CD4-positive, alpha-beta memory T cell (primary cell): Measurements from ENCODE around the gene DYRK1A. TPM values are rescaled to one million over a fixed set of nuclear protein-coding genes. Genes with fewer than 3 reads are reported as not detected.
A peak's percentile ranks its signal among the peaks of the same experiment; 100 is the strongest.

Source experiments
- CTCF ChIA-PET: fragments of 350-600 bp; sonication (Branson Sonifier 250); formaldehyde crosslinking; loops from one replicate; lab custom pipeline; 2021; ENCODE audit warnings: inconsistent platforms; ENCODE audit not compliant: partially characterized antibody; lab: Charles Lee
- POLR2A ChIA-PET: fragments of 350-600 bp; sonication (Branson Sonifier 250); formaldehyde crosslinking; loops from one replicate; lab custom pipeline; 2021; ENCODE audit not compliant: partially characterized antibody; lab: Charles Lee
- DNase-seq, 5 donors: peaks; one replicate each; pipeline versions ENCODE4 v3.0.0 to v3.0.0-alpha.2; 2020 to 2022; ENCODE audit warnings: mixed read lengths in 1 of 5
- H3K27ac ChIP-seq: one replicate; pipeline ENCODE4 v1.7.0; 2013; ENCODE audit warnings: low read depth, low read length
- H3K27me3 ChIP-seq: 2 replicates; pipeline ENCODE4 v1.7.0; 2013; ENCODE audit warnings: mild to moderate bottlenecking, low read length, moderate library complexity; ENCODE audit not compliant: insufficient read depth
- H3K36me3 ChIP-seq: 2 replicates; pipeline ENCODE4 v1.7.0; 2013; ENCODE audit warnings: mild to moderate bottlenecking, low read length, moderate library complexity; ENCODE audit not compliant: insufficient read depth
- H3K4me1 ChIP-seq: 2 replicates; pipeline ENCODE4 v1.7.0; 2013; ENCODE audit warnings: mild to moderate bottlenecking, low read length, moderate library complexity; ENCODE audit not compliant: insufficient read depth
- H3K4me3 ChIP-seq, 2 donors: one replicate each; pipeline ENCODE4 v1.7.0; 2013; ENCODE audit warnings: low read length in 2 of 2, mild to moderate bottlenecking in 1 of 2
- H3K9me3 ChIP-seq, 2 donors: one replicate each; pipeline ENCODE4 v1.7.0; 2013; ENCODE audit warnings: low read length in 2 of 2, control low read depth in 1 of 2; ENCODE audit not compliant: control insufficient read depth in 1 of 2
- H3K27ac Mint-ChIP-seq, 7 donors: one replicate each; pipeline ENCODE4 v1.8.0; 2020 to 2021; ENCODE audit warnings: mixed read lengths in 7 of 7, mild to moderate bottlenecking in 6 of 7, inconsistent platforms in 3 of 7, moderate library complexity in 3 of 7
- H3K27me3 Mint-ChIP-seq, 2 donors: one replicate each; pipeline ENCODE4 v1.8.0; 2020 to 2021; ENCODE audit warnings: mixed read lengths in 2 of 2
- H3K36me3 Mint-ChIP-seq, 2 donors: one replicate each; pipeline ENCODE4 v1.8.0; 2020 to 2021; ENCODE audit warnings: mixed read lengths in 2 of 2, inconsistent platforms in 1 of 2, mild to moderate bottlenecking in 1 of 2
- H3K4me1 Mint-ChIP-seq, 4 donors: one replicate each; pipeline ENCODE4 v1.8.0; 2020 to 2021; ENCODE audit warnings: mixed read lengths in 4 of 4, mild to moderate bottlenecking in 1 of 4
- H3K4me3 Mint-ChIP-seq, 8 donors: one replicate each; pipeline ENCODE4 v1.8.0; 2020 to 2021; ENCODE audit warnings: mixed read lengths in 8 of 8, mild to moderate bottlenecking in 7 of 8, moderate library complexity in 6 of 8, inconsistent platforms in 3 of 8
- H3K9me3 Mint-ChIP-seq, 8 donors: one replicate each; pipeline ENCODE4 v1.8.0; 2020 to 2021; ENCODE audit warnings: mixed read lengths in 8 of 8, mild to moderate bottlenecking in 5 of 8, inconsistent platforms in 3 of 8, moderate library complexity in 1 of 8
- intact Hi-C: fragments of 100-400 bp; cut with micrococcal nuclease; formaldehyde crosslinking; loops from one replicate; pipeline ENCODE4 v1.15.1; 2023
- polyA plus RNA-seq, 2 donors: library from polyadenylated mRNA; unstranded; fragments of 300-500 nt; fragmentation: Illumina TruSeq; gene quantifications; one replicate each; pipeline ENCODE4 v1.2.3, GENCODE V29; 2021
- total RNA-seq, 2 experiments: library from RNA; stranded (reverse); gene quantifications; one replicate each; pipeline ENCODE4 v1.2.3, GENCODE V29; 2021

Gene DYRK1A
- total and polyA plus RNA-seq, 4 experiments from 2014 or later, result 1.4 to 130 (median 65.2) TPM

DNA sequence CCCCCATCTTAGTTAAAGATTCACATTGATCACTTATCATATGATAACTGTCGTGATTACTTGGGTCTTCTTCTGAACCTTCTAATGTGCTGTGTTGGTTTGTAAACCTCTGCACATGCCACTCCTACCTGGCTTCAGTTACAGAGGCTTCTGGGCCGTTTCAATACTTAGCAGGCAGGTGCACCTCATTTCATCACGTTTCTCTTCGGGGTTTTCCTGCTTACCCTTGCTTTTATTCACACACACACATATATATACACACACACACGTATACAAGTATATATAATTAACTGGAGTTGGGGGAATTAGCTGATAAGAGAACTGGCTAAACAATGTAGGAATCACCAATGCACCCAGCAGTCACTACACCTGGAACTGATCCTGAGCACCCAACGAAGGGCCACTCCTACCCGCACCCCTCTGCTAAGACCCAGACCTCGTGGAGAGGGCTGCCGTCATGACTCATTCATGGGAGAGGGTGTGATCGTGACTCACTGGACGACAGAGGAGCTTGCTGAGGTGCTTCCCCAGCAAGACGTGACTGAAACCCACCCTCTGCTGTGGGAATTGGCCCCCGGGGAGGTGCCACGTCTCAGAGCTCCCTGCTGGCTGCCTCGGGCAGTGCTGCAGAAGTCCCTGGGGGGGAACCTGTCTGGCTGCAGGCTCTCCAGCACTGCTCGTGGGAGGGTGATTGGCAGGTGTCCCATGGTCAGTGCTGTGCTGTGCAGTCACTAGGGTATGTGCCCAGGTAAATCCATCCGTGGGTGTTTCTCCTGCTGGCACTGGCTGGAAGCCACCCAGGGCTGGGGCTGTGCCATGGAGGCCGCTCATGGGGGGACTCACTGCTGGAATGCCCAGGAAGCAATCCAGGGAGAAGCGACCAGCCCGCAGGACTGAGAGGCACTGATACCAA lies 166.6 kb downstream of the DYRK1A start:
- no peaks in the 10 kb centered on the region for H3K4me1 ChIP-seq
- intact Hi-C loops, result no loop called here
- no peak overlapping the region for H3K27ac ChIP-seq
- Mint-ChIP-seq H3K27me3 (peaks cover 32 to 55% of the 10 kb centered on the region in 2 donors), H3K4me1 (peaks cover 0 to 4% (median 0%) of the 10 kb centered on the region in 4 donors), H3K27ac (no peak overlapping the region), H3K36me3 (no peaks in the 10 kb centered on the region), H3K4me3 (no peak overlapping the region), H3K9me3 (peaks cover 3 to 19% (median 13%) of the 10 kb centered on the region in 8 donors)
- ChIA-PET POLR2A (no interaction called here), CTCF (no interaction called here)
- peak in 1 of 5 donors; percentile 43 for DNase-seq
- no peaks in the 10 kb centered on the region for H3K36me3 ChIP-seq
- H3K9me3 ChIP-seq, result no peaks in the 10 kb centered on the region
- H3K27me3 ChIP-seq, result peaks cover 16% of the 10 kb centered on the region
- no peak overlapping the region for H3K4me3 ChIP-seq

DNA sequence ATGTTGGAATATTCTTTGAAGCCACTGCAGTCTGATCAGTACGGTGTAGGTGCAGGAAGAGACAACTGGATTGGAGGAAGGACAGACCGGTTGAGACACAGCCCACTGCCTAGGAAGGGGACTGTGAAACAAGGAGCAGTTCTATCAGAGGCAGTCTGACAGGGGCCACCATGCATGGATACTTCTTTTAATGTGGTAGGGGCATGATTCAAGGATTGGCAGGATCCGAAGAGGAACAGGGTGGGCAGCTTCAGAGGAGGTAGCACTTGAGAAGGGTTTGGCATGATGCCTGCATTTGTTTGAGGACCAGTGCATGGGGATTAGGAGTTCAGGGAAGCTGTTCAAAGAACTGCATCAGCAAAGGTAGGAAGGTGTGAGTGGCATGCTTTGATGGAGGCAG lies 167.9 kb downstream of the DYRK1A start:
- POLR2A ChIA-PET, result no interaction called here
- peaks cover 34 to 60% of the 10 kb centered on the region in 2 donors for H3K27me3 Mint-ChIP-seq

DNA sequence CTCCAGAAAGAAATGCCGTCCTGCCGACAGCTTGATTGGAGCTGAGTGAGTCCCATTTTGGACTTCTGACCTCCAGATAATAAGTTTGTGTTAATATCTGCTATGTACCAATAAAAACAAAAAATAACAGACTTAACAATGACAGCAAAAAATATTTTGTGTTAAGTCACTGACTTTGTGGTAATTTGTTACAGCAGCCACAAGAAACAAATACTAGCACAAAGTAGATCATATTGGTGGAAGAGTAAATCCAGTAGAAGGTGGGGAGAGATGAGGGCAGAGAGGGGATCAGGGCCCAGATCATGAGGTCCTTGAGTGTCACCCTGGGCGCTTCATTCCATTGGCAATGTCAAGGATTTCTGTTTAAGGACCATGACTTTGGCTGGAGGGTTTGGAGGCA lies 168.6 kb downstream of the DYRK1A start:
- DNase-seq, result no peak
- H3K4me3 Mint-ChIP-seq, result no peak overlapping the region
- H3K36me3 ChIP-seq, result no peaks in the 10 kb centered on the region
- peaks cover 35 to 58% of the 10 kb centered on the region in 2 donors for H3K27me3 Mint-ChIP-seq
- no peaks in the 10 kb centered on the region for H3K9me3 ChIP-seq
- no peak overlapping the region for H3K27ac Mint-ChIP-seq
- H3K4me1 Mint-ChIP-seq, result no peaks in the 10 kb centered on the region
- no peaks in the 10 kb centered on the region for H3K4me1 ChIP-seq
- no peak overlapping the region for H3K4me3 ChIP-seq
- intact Hi-C loops, result no loop called here
- peaks cover 16% of the 10 kb centered on the region for H3K27me3 ChIP-seq
- no peaks in the 10 kb centered on the region for H3K36me3 Mint-ChIP-seq
- no peak overlapping the region for H3K27ac ChIP-seq
- POLR2A ChIA-PET, result no interaction called here
- H3K9me3 Mint-ChIP-seq, result peaks cover 3 to 19% (median 15%) of the 10 kb centered on the region in 8 donors
- CTCF ChIA-PET, result no interaction called here

More for the DNA sequence above, 167.9 kb downstream of the DYRK1A start:
- Mint-ChIP-seq H3K4me3 (no peak overlapping the region), H3K4me1 (peaks cover 0 to 4% (median 0%) of the 10 kb centered on the region in 4 donors), H3K36me3 (no peaks in the 10 kb centered on the region), H3K27ac (no peak overlapping the region), H3K9me3 (peaks cover 3 to 19% (median 15%) of the 10 kb centered on the region in 8 donors)
- H3K9me3 ChIP-seq, result no peaks in the 10 kb centered on the region
- peaks cover 16% of the 10 kb centered on the region for H3K27me3 ChIP-seq
- no peaks in the 10 kb centered on the region for H3K36me3 ChIP-seq
- H3K4me3 ChIP-seq, result no peak overlapping the region
- intact Hi-C loops, result no loop called here
- no peak overlapping the region for H3K27ac ChIP-seq
- DNase-seq, result no peak
- no peaks in the 10 kb centered on the region for H3K4me1 ChIP-seq
- CTCF ChIA-PET, result no interaction called here

DNA sequence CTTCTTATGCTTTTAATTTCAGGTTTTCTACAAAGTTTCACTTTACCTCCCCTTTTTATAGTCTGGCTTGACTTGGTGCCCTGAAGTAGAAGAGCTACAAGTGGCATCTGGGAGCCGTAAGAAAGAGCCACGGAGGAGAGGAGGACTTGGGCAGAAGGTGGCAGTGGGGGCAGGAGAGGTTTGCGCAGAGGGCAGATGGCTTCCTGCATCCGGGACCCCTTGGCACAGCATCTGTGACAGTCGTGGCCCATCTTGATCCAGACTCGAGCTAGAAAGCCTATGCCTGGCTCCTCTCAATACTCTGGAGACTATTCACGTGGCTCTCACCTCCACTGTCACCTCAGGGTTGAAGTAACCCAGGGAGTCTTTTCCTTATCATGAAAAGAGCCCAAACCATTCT lies 169.1 kb downstream of the DYRK1A start:
- no peak overlapping the region for H3K27ac Mint-ChIP-seq
- DNase-seq, result no peak
- no peaks in the 10 kb centered on the region for H3K4me1 Mint-ChIP-seq
- no peak overlapping the region for H3K4me3 ChIP-seq
- H3K9me3 Mint-ChIP-seq, result peaks cover 3 to 19% (median 14%) of the 10 kb centered on the region in 8 donors
- intact Hi-C loops, result no loop called here
- CTCF ChIA-PET, result no interaction called here
- POLR2A ChIA-PET, result no interaction called here
- H3K36me3 Mint-ChIP-seq, result no peaks in the 10 kb centered on the region
- H3K4me3 Mint-ChIP-seq, result no peak overlapping the region
- no peaks in the 10 kb centered on the region for H3K9me3 ChIP-seq
- H3K36me3 ChIP-seq, result no peaks in the 10 kb centered on the region
- no peaks in the 10 kb centered on the region for H3K4me1 ChIP-seq
- H3K27me3 ChIP-seq, result peaks cover 13% of the 10 kb centered on the region
- peaks cover 35 to 54% of the 10 kb centered on the region in 2 donors for H3K27me3 Mint-ChIP-seq
- no peak overlapping the region for H3K27ac ChIP-seq

DNA sequence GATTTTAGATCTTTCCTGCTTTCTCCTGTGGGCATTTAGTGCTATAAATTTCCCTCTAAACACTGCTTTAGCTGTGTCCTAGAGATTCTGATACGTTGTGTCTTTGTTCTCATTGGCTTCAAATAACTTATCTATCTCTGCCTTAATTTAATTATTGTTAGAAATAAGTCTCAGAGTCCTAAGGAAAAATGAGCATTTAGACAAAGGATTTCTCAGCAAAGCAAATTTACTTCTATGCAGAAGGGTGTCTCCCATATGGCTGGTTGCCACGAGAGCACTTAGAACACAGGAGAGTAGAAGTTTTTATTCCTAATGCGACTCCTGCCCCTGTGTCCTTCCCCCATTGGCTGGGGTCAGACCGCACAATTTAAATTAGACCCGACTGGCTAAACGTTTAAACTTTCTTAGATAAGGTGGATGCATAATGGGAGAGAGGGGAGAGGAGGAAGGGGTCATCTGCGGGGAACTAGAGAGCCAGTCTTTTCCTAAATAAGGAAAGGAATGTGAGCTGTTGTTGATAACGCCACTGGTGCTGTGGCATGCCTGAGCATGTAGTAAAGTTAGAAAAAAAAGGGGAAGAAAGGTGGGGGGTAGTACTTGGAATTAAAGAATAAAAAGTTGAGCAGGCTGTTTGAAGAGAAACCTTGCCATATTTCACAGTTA lies 170.2 kb downstream of the DYRK1A start:
- H3K27ac ChIP-seq, result no peak overlapping the region
- H3K4me3 Mint-ChIP-seq, result no peak overlapping the region
- DNase-seq, result no peak
- H3K27ac Mint-ChIP-seq, result peak overlapping the region in 1 of 7 donors; percentile 63
- intact Hi-C loops, result no loop called here
- POLR2A ChIA-PET, result no interaction called here
- peaks cover 9% of the 10 kb centered on the region for H3K27me3 ChIP-seq
- no peaks in the 10 kb centered on the region for H3K4me1 ChIP-seq
- H3K36me3 Mint-ChIP-seq, result no peaks in the 10 kb centered on the region
- H3K36me3 ChIP-seq, result no peaks in the 10 kb centered on the region
- no peaks in the 10 kb centered on the region for H3K9me3 ChIP-seq
- CTCF ChIA-PET, result no interaction called here
- H3K4me1 Mint-ChIP-seq, result no peaks in the 10 kb centered on the region
- H3K9me3 Mint-ChIP-seq, result peaks cover 3 to 27% (median 18%) of the 10 kb centered on the region in 8 donors
- no peak overlapping the region for H3K4me3 ChIP-seq
- peaks cover 38 to 56% of the 10 kb centered on the region in 2 donors for H3K27me3 Mint-ChIP-seq

DNA sequence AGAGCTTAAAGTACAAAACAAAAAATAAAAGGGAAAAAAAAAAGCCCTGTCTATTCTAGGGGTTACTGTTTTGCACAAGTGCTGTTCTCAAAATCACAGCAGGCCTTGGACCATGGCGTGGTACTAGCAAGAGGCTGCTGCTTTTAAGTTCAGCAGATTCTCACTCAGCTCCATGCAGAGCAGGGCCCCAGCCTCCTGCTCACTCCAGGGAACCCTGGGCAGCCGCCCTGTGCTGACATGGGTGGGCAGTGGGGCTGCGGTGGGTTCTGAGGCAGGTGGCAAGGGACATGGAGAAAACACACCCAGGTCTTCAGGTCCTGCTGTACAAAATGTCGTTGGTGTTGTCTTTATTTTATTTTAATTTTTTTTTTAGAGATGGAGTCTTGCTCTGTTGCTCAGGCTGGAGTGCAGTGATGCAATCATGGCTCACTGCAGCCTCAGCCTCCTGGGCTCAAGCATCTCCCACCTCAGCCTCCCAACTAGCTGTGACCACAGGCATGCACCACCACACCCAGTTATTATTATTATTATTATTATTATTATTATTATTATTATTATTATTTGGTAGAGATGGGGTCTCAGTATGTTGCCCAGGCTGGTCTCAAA lies 170.9 kb downstream of the DYRK1A start:
- CTCF ChIA-PET, result no interaction called here
- peaks cover 9% of the 10 kb centered on the region for H3K27me3 ChIP-seq
- no peaks in the 10 kb centered on the region for H3K9me3 ChIP-seq
- no peaks in the 10 kb centered on the region for H3K4me1 ChIP-seq
- POLR2A ChIA-PET, result no interaction called here
- intact Hi-C loops, result no loop called here
- no peaks in the 10 kb centered on the region for H3K36me3 ChIP-seq
- no peak for DNase-seq
- Mint-ChIP-seq H3K27ac (no peak overlapping the region), H3K4me3 (no peak overlapping the region), H3K9me3 (peaks cover 3 to 35% (median 22%) of the 10 kb centered on the region in 8 donors), H3K36me3 (peaks cover 0 to 3% of the 10 kb centered on the region in 2 donors), H3K4me1 (no peaks in the 10 kb centered on the region), H3K27me3 (peaks cover 32 to 51% of the 10 kb centered on the region in 2 donors)
- H3K4me3 ChIP-seq, result no peak overlapping the region
- H3K27ac ChIP-seq, result no peak overlapping the region
